Urinary bladder (tissue), 4 donors: ENCODE results near the gene ELF2. TPM values are rescaled to one million over a fixed set of nuclear protein-coding genes. Genes with fewer than 3 reads are reported as not detected.
"Not testable (repeated sequence)": the region's sequence is repeated elsewhere in the genome, so short reads cannot be mapped to it uniquely, and the experiment has no call there.

ENCODE experiments used
- DNase-seq: peaks from one replicate; pipeline ENCODE4 v3.0.0-alpha.2; 2015; ENCODE audit errors: extremely low spot score
- H3K27ac ChIP-seq: one replicate; pipeline ENCODE4 v1.5.1; 2013; ENCODE audit warnings: low read depth, mild to moderate bottlenecking, moderate library complexity
- H3K36me3 ChIP-seq: one replicate; pipeline ENCODE4 v1.6.1; 2013; ENCODE audit warnings: mild to moderate bottlenecking, moderate library complexity; ENCODE audit not compliant: insufficient read depth
- H3K4me1 ChIP-seq: one replicate; pipeline ENCODE4 v1.6.1; 2013; ENCODE audit warnings: mild to moderate bottlenecking, moderate library complexity; ENCODE audit not compliant: insufficient read depth
- H3K4me3 ChIP-seq: one replicate; pipeline ENCODE4 v1.5.1; 2013; ENCODE audit warnings: low read depth, low read length
- WGBS: extraction: QIAGEN DNeasy Blood & Tissue Kit; methylation state at CpG from one replicate; pipeline ENCODE4 v1.1.7; 2013; 5-methylcytosine and 5-hydroxymethylcytosine counted together
- polyA plus RNA-seq: library from polyadenylated mRNA; stranded (reverse); fragments of 200-250 nt; gene quantifications from one replicate; pipeline ENCODE4 v1.2.3, GENCODE V29; 2013
- total RNA-seq: library from RNA; depleted of rRNA; stranded (reverse); fragments of >200 nt; gene quantifications from one replicate; pipeline ENCODE4 v1.2.3, GENCODE V29; 2014
- donor health status: healthy with polysubstance abuse.
- donor health status: healthy.

The ELF2 gene
- total and polyA plus RNA-seq, 2 donors: 29.6 to 136 TPM

GRCh38 chr4:139171876-139172691, 4.9 kb downstream of the ELF2 start:
- H3K4me3 ChIP-seq: no peak overlapping the region
- no peaks in the 10 kb centered on the region for H3K36me3 ChIP-seq
- H3K27ac ChIP-seq: no peak overlapping the region
- 63% methylated on average over 7 of the region's 7 CpGs for WGBS
- peaks cover 2% of the 10 kb centered on the region for H3K4me1 ChIP-seq
- DNase-seq: no peak

- H3K4me3 ChIP-seq: no peak overlapping the region
- WGBS: 91% methylated on average over 6 of the region's 6 CpGs
- DNase-seq: no peak
- H3K27ac ChIP-seq: no peak overlapping the region
- H3K4me1 ChIP-seq: peaks cover 2% of the 10 kb centered on the region
- no peaks in the 10 kb centered on the region for H3K36me3 ChIP-seq
Measured at GRCh38 chr4:139170932-139171331, 6.1 kb downstream of the ELF2 start.

GRCh38 chr4:139167774-139168444, 9.1 kb downstream of the ELF2 start:
- no peak for DNase-seq
- 69% methylated on average over 5 of the region's 5 CpGs for WGBS
- Histone ChIP-seq H3K4me1 (peaks cover 2% of the 10 kb centered on the region), H3K36me3 (no peaks in the 10 kb centered on the region), H3K27ac (no peak overlapping the region), H3K4me3 (no peak overlapping the region)

GRCh38 chr4:139164731-139165130, 12.3 kb downstream of the ELF2 start:
- Histone ChIP-seq H3K4me1 (peaks cover 2% of the 10 kb centered on the region), H3K36me3 (no peaks in the 10 kb centered on the region), H3K4me3 (no peak overlapping the region), H3K27ac (no peak overlapping the region)
- WGBS: 83% methylated on average over 1 of the region's 1 CpG
- DNase-seq: no peak

GRCh38 chr4:139163806-139164206, 13.2 kb downstream of the ELF2 start:
- 92% methylated on average over 2 of the region's 2 CpGs for WGBS
- H3K4me1 ChIP-seq: peaks cover 2% of the 10 kb centered on the region

GRCh38 chr4:139157977-139158376, 19.0 kb downstream of the ELF2 start:
- not testable (repeated sequence) for H3K36me3 ChIP-seq, H3K4me3 ChIP-seq, H3K4me1 ChIP-seq, DNase-seq, H3K27ac ChIP-seq
- 86% methylated on average over 9 of the region's 9 CpGs for WGBS

More at GRCh38 chr4:139163806-139164206, 13.2 kb downstream of the ELF2 start:
- no peak overlapping the region for H3K4me3 ChIP-seq
- no peak for DNase-seq
- H3K27ac ChIP-seq: no peak overlapping the region
- H3K36me3 ChIP-seq: no peaks in the 10 kb centered on the region

GRCh38 chr4:139154952-139155557, 22.0 kb downstream of the ELF2 start:
- H3K36me3 ChIP-seq: no peaks in the 10 kb centered on the region
- WGBS: 88% methylated on average over 5 of the region's 5 CpGs
- no peak overlapping the region for H3K27ac ChIP-seq
- H3K4me1 ChIP-seq: no peaks in the 10 kb centered on the region
- H3K4me3 ChIP-seq: no peak overlapping the region
- DNase-seq: no peak

GRCh38 chr4:139154538-139154937, 22.5 kb downstream of the ELF2 start:
- Histone ChIP-seq H3K4me3 (no peak overlapping the region), H3K27ac (no peak overlapping the region), H3K36me3 (no peaks in the 10 kb centered on the region), H3K4me1 (no peaks in the 10 kb centered on the region)
- WGBS: 56% methylated on average over 1 of the region's 1 CpG
- no peak for DNase-seq

- 78% methylated on average over 2 of the region's 2 CpGs for WGBS
- no peak overlapping the region for H3K27ac ChIP-seq
- no peaks in the 10 kb centered on the region for H3K4me1 ChIP-seq
- no peaks in the 10 kb centered on the region for H3K36me3 ChIP-seq
- no peak overlapping the region for H3K4me3 ChIP-seq
- no peak for DNase-seq
Measured at GRCh38 chr4:139154134-139154421, 22.9 kb downstream of the ELF2 start.

GRCh38 chr4:139153411-139154133, 23.4 kb downstream of the ELF2 start:
- Histone ChIP-seq H3K4me3 (no peak overlapping the region), H3K36me3 (no peaks in the 10 kb centered on the region), H3K27ac (no peak overlapping the region), H3K4me1 (no peaks in the 10 kb centered on the region)
- no peak for DNase-seq
- 98% methylated on average over 1 of the region's 1 CpG for WGBS

GRCh38 chr4:139152249-139152648, 24.8 kb downstream of the ELF2 start:
- Histone ChIP-seq H3K4me3 (no peak overlapping the region), H3K27ac (no peak overlapping the region), H3K4me1 (no peaks in the 10 kb centered on the region), H3K36me3 (no peaks in the 10 kb centered on the region)
- DNase-seq: no peak
- WGBS: 91% methylated on average over 2 of the region's 2 CpGs

- H3K4me1 ChIP-seq: no peaks in the 10 kb centered on the region
- H3K27ac ChIP-seq: no peak overlapping the region
- H3K4me3 ChIP-seq: no peak overlapping the region
- 97% methylated on average over 8 of the region's 8 CpGs for WGBS
- no peak for DNase-seq
- H3K36me3 ChIP-seq: no peaks in the 10 kb centered on the region
Measured at GRCh38 chr4:139146926-139147629, 29.9 kb downstream of the ELF2 start.

- DNase-seq: no peak
- no peak overlapping the region for H3K4me3 ChIP-seq
- H3K4me1 ChIP-seq: no peaks in the 10 kb centered on the region
- WGBS: 99% methylated on average over 1 of the region's 1 CpG
- no peak overlapping the region for H3K27ac ChIP-seq
- no peaks in the 10 kb centered on the region for H3K36me3 ChIP-seq
Measured at GRCh38 chr4:139145552-139145932, 31.5 kb downstream of the ELF2 start.
